GM18868 (cell line): ENCODE results near the gene GALNT14.
"Not testable (repeated sequence)": the region's sequence is repeated elsewhere in the genome, so short reads cannot be mapped to it uniquely, and the experiment has no call there.

Experiments used
- ATAC-seq: cut with Tn5 transposase; IDR thresholded peaks from one replicate; pipeline ENCODE4 v1.9.1; 2021; ENCODE audit warnings: mild to moderate bottlenecking, moderate library complexity; ENCODE audit not compliant: unreplicated experiment

GALNT14 gene

GRCh38 chr2:31138037-31138962, at the start of gene GALNT14:
Gene GALNT14 (minus strand): TSS chr2:31138440. CDS start chr2:31138086, 354 bp downstream.
- ATAC-seq: peak; percentile 61

- ATAC-seq: no peak
Observed at GRCh38 chr2:31187166-31187565, 48.9 kb upstream of the GALNT14 start.

GRCh38 chr2:31183973-31184372, 45.7 kb upstream of the GALNT14 start:
- ATAC-seq: not testable (repeated sequence)

GRCh38 chr2:31176742-31177141, 38.5 kb upstream of the GALNT14 start:
- ATAC-seq: no peak

GRCh38 chr2:31171142-31171541, 32.9 kb upstream of the GALNT14 start:
- ATAC-seq: no peak

GRCh38 chr2:31170071-31170698, 31.9 kb upstream of the GALNT14 start:
- peak; percentile 90 for ATAC-seq

- ATAC-seq: no peak
Observed at GRCh38 chr2:31168291-31168690, 30.1 kb upstream of the GALNT14 start.

GRCh38 chr2:31166925-31167324, 28.7 kb upstream of the GALNT14 start:
- no peak for ATAC-seq

- ATAC-seq: no peak
Observed at GRCh38 chr2:31163011-31163539, 24.8 kb upstream of the GALNT14 start.

- no peak for ATAC-seq
Observed at GRCh38 chr2:31161637-31162036, 23.4 kb upstream of the GALNT14 start.

- no peak for ATAC-seq
Observed at GRCh38 chr2:31151501-31151900, 13.3 kb upstream of the GALNT14 start.

- ATAC-seq: no peak
Observed at GRCh38 chr2:31150120-31150670, 12.0 kb upstream of the GALNT14 start.

- ATAC-seq: no peak
Observed at GRCh38 chr2:31148514-31148913, 10.3 kb upstream of the GALNT14 start.

GRCh38 chr2:31147645-31148044, 9.4 kb upstream of the GALNT14 start:
- no peak for ATAC-seq

- no peak for ATAC-seq
Observed at GRCh38 chr2:31142110-31142509, 3.9 kb upstream of the GALNT14 start.

- ATAC-seq: no peak
Observed at GRCh38 chr2:31141443-31142085, 3.3 kb upstream of the GALNT14 start.

- no peak for ATAC-seq
Observed at GRCh38 chr2:31140151-31140550, 1.9 kb upstream of the GALNT14 start.

GRCh38 chr2:31139671-31140070, 1.4 kb upstream of the GALNT14 start:
- no peak for ATAC-seq

- peak; percentile 13 for ATAC-seq
Observed at GRCh38 chr2:31137211-31138036, 816 bp downstream of the GALNT14 start.

GRCh38 chr2:31136732-31137131, 1.5 kb downstream of the GALNT14 start:
- ATAC-seq: no peak
